HL-60/S4 (cell line): ENCODE data around the gene NUFIP1.

Source experiments
- in situ Hi-C: fragments of 300-500 bp; cut with MboI; formaldehyde crosslinking; loops from 2 replicates; pipeline ENCODE4 v1.14.3; 2022; ENCODE audit warnings: low sequenced_read_pairs

NUFIP1 gene

DNA sequence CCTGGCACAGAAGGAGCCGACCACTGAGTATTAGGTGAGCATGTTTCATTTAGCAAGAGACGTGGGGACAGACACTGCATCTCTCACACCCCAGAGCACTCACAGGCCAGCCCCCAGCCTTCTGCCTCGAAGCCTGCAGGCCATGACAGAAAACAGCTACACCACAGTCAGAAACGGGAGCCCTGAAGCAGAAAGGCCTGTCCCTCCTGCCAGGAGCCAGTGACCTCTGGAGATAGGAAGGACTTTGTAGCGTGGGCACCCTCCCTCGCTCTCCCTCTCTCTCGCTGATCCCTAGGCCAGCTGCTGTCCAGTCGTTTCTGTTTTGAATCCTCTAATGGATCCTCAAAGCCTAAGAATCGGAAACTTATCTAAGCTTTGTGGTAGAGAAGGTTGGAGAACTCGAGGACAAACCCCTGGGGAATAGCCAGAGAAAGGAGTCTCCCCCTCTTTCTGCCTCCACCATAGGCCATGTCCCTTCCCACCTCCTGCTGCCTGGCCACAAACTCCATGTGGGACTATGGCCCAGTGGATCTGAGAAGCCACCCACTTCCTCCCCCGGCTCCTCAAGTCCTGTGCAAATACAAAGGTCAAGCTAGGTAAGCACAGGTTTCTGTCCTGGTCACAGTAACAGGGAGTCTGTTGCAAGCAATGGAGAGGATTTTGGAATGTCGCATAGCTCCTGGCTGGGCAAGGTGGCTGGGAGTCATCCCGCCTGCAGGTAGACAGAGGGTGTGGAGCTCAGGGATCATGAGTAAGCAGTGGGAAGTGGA is 95.1 kb downstream of the NUFIP1 start:
- in situ Hi-C loops, result no loop called here
